AG09319 (cell line): ENCODE measurements around the gene PKP4.

Experiments used
- DNase-seq: peaks from one replicate; pipeline ENCODE4 v3.0.0-alpha.2; 2010; ENCODE audit warnings: low read depth; ENCODE audit errors: extremely low read depth
- CTCF ChIP-seq: IDR thresholded peaks from 2 replicates; pipeline ENCODE4 v1.5.1; 2011; ENCODE audit warnings: low read depth, mild to moderate bottlenecking, inconsistent platforms, low read length, moderate library complexity

PKP4 gene

GRCh38 chr2:158599609-158600008 is 142.9 kb downstream of the PKP4 start:
- TF ChIP-seq CTCF, result no peak
- no peak for DNase-seq

GRCh38 chr2:158600155-158600802 is 143.5 kb downstream of the PKP4 start:
- TF ChIP-seq CTCF, result no peak
- peak; percentile 55 for DNase-seq

- no peak for TF ChIP-seq CTCF
- no peak for DNase-seq
Measured at GRCh38 chr2:158602027-158602426, 145.3 kb downstream of the PKP4 start.

- no peak for TF ChIP-seq CTCF
- DNase-seq, result no peak
Measured at GRCh38 chr2:158603205-158603604, 146.5 kb downstream of the PKP4 start.

- TF ChIP-seq CTCF, result no peak
- DNase-seq, result no peak
Measured at GRCh38 chr2:158603986-158604385, 147.2 kb downstream of the PKP4 start.

- TF ChIP-seq CTCF, result no peak
- no peak for DNase-seq
Measured at GRCh38 chr2:158610059-158610458, 153.3 kb downstream of the PKP4 start.

GRCh38 chr2:158616480-158617000 is 159.8 kb downstream of the PKP4 start:
- TF ChIP-seq CTCF, result no peak
- DNase-seq, result no peak
